HCT116 (cell line): ENCODE data around the gene SGMS1. TPM values are rescaled to one million over a fixed set of nuclear protein-coding genes. Genes with fewer than 3 reads are reported as not detected.

ENCODE experiments used
- ATAC-seq: fragments of 200-7000 bp; cut with Tn5 transposase; 2 replicates; pipeline ENCODE4 v1.9.1; 2020; ENCODE audit warnings: mild to moderate bottlenecking, moderate library complexity
- BruUV-seq: library from RNA; stranded (reverse); fragments of 400-500 nt; replicated peaks from 2 replicates; lab custom pipeline; 2021; lab: Mats Ljungman, UMichigan
- CTCF ChIA-PET: fragments of 300-600 bp; sonication (Branson Sonifier 250); formaldehyde crosslinking; loops from one replicate; lab custom pipeline; 2021; ENCODE audit warnings: antibody characterized with exemption; lab: Charles Lee
- POLR2A ChIA-PET: fragments of 300-600, 350-600 bp; sonication (Branson Sonifier 250); formaldehyde crosslinking; loops from one replicate; lab custom pipeline; 2021; ENCODE audit warnings: antibody characterized with exemption; lab: Charles Lee
- RAD21 ChIA-PET, 2 experiments: fragments of 300-600 bp; sonication (Branson Sonifier 250); formaldehyde crosslinking; loops; one replicate each; lab custom pipeline; 2023; ENCODE audit warnings: low total read pairs in 2 of 2; ENCODE audit not compliant: uncharacterized antibody in 2 of 2, unreplicated experiment in 2 of 2, low non-redundant PET in 1 of 2; lab: Charles Lee
- DNase-seq: peaks from one replicate; pipeline ENCODE4 v3.0.0-alpha.2; 2010; ENCODE audit warnings: low read depth, low spot score
- H2AFZ ChIP-seq: fragments of 200-600 bp; shearing (Covaris generic), sonication (generic); 2 replicates; pipeline ENCODE4 v1.6.1; 2017; ENCODE audit warnings: low read depth, mixed run types, mixed read lengths, antibody characterized with exemption, low read length; ENCODE audit not compliant: poor library complexity, severe bottlenecking
- H3K27ac ChIP-seq: 2 replicates; pipeline ENCODE4 v1.5.1; 2012; ENCODE audit warnings: low read depth, low read length
- H3K27me3 ChIP-seq: fragments of 200-600 bp; sonication (generic); 2 replicates; pipeline ENCODE4 v1.6.1; 2016; ENCODE audit warnings: mixed run types, low read length, mixed read lengths; ENCODE audit not compliant: insufficient read depth
- H3K36me3 ChIP-seq, 2 experiments: fragments of 200-500 bp in 1 of 2; fragments of 200-600 bp in 1 of 2; sonication (Bioruptor generic) in 1 of 2; sonication (generic) in 1 of 2; 2 replicates each; pipeline versions ENCODE4 v1.5.1 to v1.6.1; 2014 to 2016; ENCODE audit warnings: low read length in 2 of 2, inconsistent platforms in 1 of 2, mixed read lengths in 1 of 2, mixed run types in 1 of 2; ENCODE audit not compliant: insufficient read depth in 2 of 2, control insufficient read depth in 1 of 2
- H3K4me1 ChIP-seq, 2 experiments: fragments of 200-600 bp in 1 of 2; sonication (generic) in 1 of 2; 2 replicates each; pipeline versions ENCODE4 v1.5.1 to v1.6.1; 2012 to 2017; ENCODE audit warnings: low read length in 2 of 2, inconsistent platforms in 1 of 2, mild to moderate bottlenecking in 1 of 2, mixed read lengths in 1 of 2, mixed run types in 1 of 2, moderate library complexity in 1 of 2; ENCODE audit not compliant: insufficient read depth in 2 of 2, control insufficient read depth in 1 of 2
- H3K4me2 ChIP-seq: fragments of 200-600 bp; sonication (generic); 2 replicates; pipeline ENCODE4 v1.6.1; 2017; ENCODE audit warnings: mixed run types, low read length, mixed read lengths
- H3K4me3 ChIP-seq, 2 experiments: fragments of 200-600 bp in 1 of 2; sonication (generic) in 1 of 2; replicated peaks in 1 of 2; 2 replicates each; pipeline ENCODE4 v1.5.1; 2011 to 2016; ENCODE audit warnings: low read length in 2 of 2, control low read depth in 1 of 2, low read depth in 1 of 2, mild to moderate bottlenecking in 1 of 2, mixed read lengths in 1 of 2, mixed run types in 1 of 2
- H3K79me2 ChIP-seq: fragments of 200-600 bp; sonication (generic); 2 replicates; pipeline ENCODE4 v1.6.1; 2017; ENCODE audit warnings: mild to moderate bottlenecking, mixed run types, low read length, moderate library complexity, mixed read lengths; ENCODE audit not compliant: insufficient read depth
- H3K9ac ChIP-seq: fragments of 200-600 bp; sonication (generic); 2 replicates; pipeline ENCODE4 v1.6.1; 2016; ENCODE audit warnings: low read length, mixed read lengths
- H3K9me2 ChIP-seq: fragments of 200-600 bp; sonication (generic), shearing (Covaris generic); 2 replicates; pipeline ENCODE4 v1.6.1; 2017; ENCODE audit warnings: mixed run types, mild to moderate bottlenecking, moderate library complexity; ENCODE audit not compliant: insufficient read depth
- H3K9me3 ChIP-seq, 2 experiments: fragments of 200-500 bp in 1 of 2; fragments of 200-600 bp in 1 of 2; sonication (Bioruptor generic) in 1 of 2; sonication (generic) in 1 of 2; 2 replicates each; pipeline ENCODE4 v1.6.1; 2014 to 2017; ENCODE audit warnings: low read length in 2 of 2, mixed read lengths in 2 of 2, inconsistent platforms in 1 of 2, low read depth in 1 of 2, mild to moderate bottlenecking in 1 of 2, mixed run types in 1 of 2, moderate library complexity in 1 of 2; ENCODE audit not compliant: control insufficient read depth in 1 of 2, insufficient read depth in 1 of 2
- H4K20me1 ChIP-seq: fragments of 200-600 bp; sonication (generic), shearing (Covaris generic); 2 replicates; pipeline ENCODE4 v1.6.1; 2017; ENCODE audit warnings: mixed run types, mild to moderate bottlenecking, moderate library complexity; ENCODE audit not compliant: insufficient read depth
- CBX3 ChIP-seq: IDR thresholded peaks from 2 replicates; pipeline ENCODE4 v1.6.1; 2012; ENCODE audit warnings: low read depth
- CEBPB ChIP-seq: IDR thresholded peaks from 2 replicates; pipeline ENCODE4 v1.6.1; 2012; ENCODE audit warnings: low read depth
- EGR1 ChIP-seq: IDR thresholded peaks from 2 replicates; pipeline ENCODE4 v1.6.1; 2012; ENCODE audit warnings: low read depth
- ELF1 ChIP-seq: IDR thresholded peaks from 2 replicates; pipeline ENCODE4 v1.6.1; 2012; ENCODE audit warnings: low read depth, borderline replicate concordance
- EZH2 ChIP-seq: fragments of 200-600 bp; sonication (generic); IDR thresholded peaks from 2 replicates; pipeline ENCODE4 v1.6.1; 2017; ENCODE audit warnings: antibody characterized with exemption, mixed run types
- EZH2phosphoT487 ChIP-seq: fragments of 200-600 bp; IDR thresholded peaks from 2 replicates; pipeline ENCODE4 v1.6.1; 2018; ENCODE audit warnings: antibody characterized with exemption, borderline replicate concordance
- JUND ChIP-seq: IDR thresholded peaks from 2 replicates; pipeline ENCODE4 v1.6.1; 2012
- POLR2A ChIP-seq: IDR thresholded peaks from 2 replicates; pipeline ENCODE4 v1.7.0; 2011; ENCODE audit warnings: borderline replicate concordance; ENCODE audit not compliant: insufficient read depth, insufficient read length; ENCODE audit errors: extremely low read depth
- RAD21 ChIP-seq: IDR thresholded peaks from 2 replicates; pipeline ENCODE4 v1.6.1; 2012; ENCODE audit warnings: low read depth, mild to moderate bottlenecking
- SIN3A ChIP-seq: IDR thresholded peaks from 2 replicates; pipeline ENCODE4 v1.6.1; 2012; ENCODE audit warnings: low read depth
- SP1 ChIP-seq: IDR thresholded peaks from 2 replicates; pipeline ENCODE4 v1.6.1; 2012; ENCODE audit warnings: low read depth
- SRF ChIP-seq: IDR thresholded peaks from 2 replicates; pipeline ENCODE4 v1.6.1; 2012; ENCODE audit warnings: low read depth
- TCF7L2 ChIP-seq: IDR thresholded peaks from 2 replicates; pipeline ENCODE4 v1.7.0; 2011; ENCODE audit warnings: borderline replicate concordance, inconsistent platforms; ENCODE audit not compliant: insufficient read depth, insufficient read length; ENCODE audit errors: extremely low read depth
- YY1 ChIP-seq: IDR thresholded peaks from 2 replicates; pipeline ENCODE4 v1.6.1; 2011; ENCODE audit warnings: low read length, low read depth, moderate library complexity, mild to moderate bottlenecking; ENCODE audit not compliant: insufficient replicate concordance; ENCODE audit errors: extremely low read depth
- ZFX ChIP-seq: fragments of 450-650 bp; IDR thresholded peaks from 2 replicates; pipeline ENCODE4 v1.6.1; 2017
- intact Hi-C: fragments of 100-400 bp; cut with micrococcal nuclease; formaldehyde crosslinking; loops from 2 replicates; pipeline ENCODE4 v1.10.0; 2022
- total RNA-seq: library from RNA; stranded (reverse); gene quantifications from one replicate; pipeline ENCODE4 v1.2.1, GENCODE V29; 2021; ENCODE audit not compliant: unreplicated experiment
- TF ChIP-seq, protein P1 (sequence below): IDR thresholded peaks from 2 replicates; pipeline ENCODE4 v1.6.1; 2012; ENCODE audit warnings: low read depth
- TF ChIP-seq, protein P2 (sequence below): IDR thresholded peaks from 2 replicates; pipeline ENCODE4 v1.6.1; 2012
- TF ChIP-seq, protein P3 (sequence below): IDR thresholded peaks from 2 replicates; pipeline ENCODE4 v1.6.1; 2011; ENCODE audit warnings: mild to moderate bottlenecking, low read length, moderate library complexity; ENCODE audit not compliant: insufficient replicate concordance; ENCODE audit errors: extremely low read depth
- TF ChIP-seq, protein P4 (sequence below), 3 experiments: fragments of 200-600 bp in 1 of 3; sonication (generic) in 1 of 3; IDR thresholded peaks in 2 of 3; conservative IDR thresholded peaks in 1 of 3; 2 replicates each; pipeline ENCODE4 v1.5.1; 2012 to 2017; ENCODE audit warnings: low read depth in 2 of 3, low read length in 2 of 3, antibody characterized with exemption in 1 of 3, borderline replicate concordance in 1 of 3, control low read depth in 1 of 3, mild to moderate bottlenecking in 1 of 3, mixed read lengths in 1 of 3, mixed run types in 1 of 3, moderate library complexity in 1 of 3; ENCODE audit not compliant: insufficient read depth in 1 of 3
- TF ChIP-seq, protein P5 (sequence below): IDR thresholded peaks from 2 replicates; pipeline ENCODE4 v1.6.1; 2012

Gene SGMS1
- total RNA-seq, 1 experiment from 2014 or later: 29.1 TPM

DNA sequence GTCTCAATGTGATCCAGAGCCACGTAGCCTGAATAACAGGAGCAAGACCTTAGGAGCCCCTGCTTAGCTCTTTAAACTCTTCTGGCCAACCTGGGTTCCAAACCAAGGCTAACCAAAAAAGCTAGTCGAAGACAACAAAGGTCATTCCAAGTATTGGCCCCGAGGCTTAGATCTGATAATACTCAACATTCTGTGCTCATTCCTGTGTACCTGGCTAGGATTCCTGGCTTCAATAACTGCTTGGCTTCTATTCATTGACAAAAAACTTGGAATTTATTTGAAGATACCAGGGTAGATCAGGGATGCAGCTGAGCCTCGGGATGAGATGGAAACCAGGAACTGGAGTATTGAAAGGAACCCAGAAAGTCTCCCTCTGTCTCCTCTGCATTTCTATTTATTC, 4.1 kb upstream of the SGMS1 start:
- POLR2A ChIA-PET: no interaction called here
- no peaks in the 10 kb centered on the region for H3K36me3 ChIP-seq
- no peaks in the 10 kb centered on the region for H4K20me1 ChIP-seq
- ATAC-seq: no peak
- H3K9ac ChIP-seq: no peak overlapping the region
- no peaks in the 10 kb centered on the region for H3K9me2 ChIP-seq
- intact Hi-C loops: no loop called here
- peaks cover 3% of the 10 kb centered on the region; the same call in 1 of the 2 replicates for H3K79me2 ChIP-seq
- H3K4me1 ChIP-seq: peaks cover 4 to 11% of the 10 kb centered on the region in 2 experiments; a peak in 2 of 4 replicates
- no peaks in the 10 kb centered on the region for H3K27me3 ChIP-seq
- no peaks in the 10 kb centered on the region for H3K9me3 ChIP-seq
- no TSS peak for BruUV-seq
- TF ChIP-seq, protein P1, sequence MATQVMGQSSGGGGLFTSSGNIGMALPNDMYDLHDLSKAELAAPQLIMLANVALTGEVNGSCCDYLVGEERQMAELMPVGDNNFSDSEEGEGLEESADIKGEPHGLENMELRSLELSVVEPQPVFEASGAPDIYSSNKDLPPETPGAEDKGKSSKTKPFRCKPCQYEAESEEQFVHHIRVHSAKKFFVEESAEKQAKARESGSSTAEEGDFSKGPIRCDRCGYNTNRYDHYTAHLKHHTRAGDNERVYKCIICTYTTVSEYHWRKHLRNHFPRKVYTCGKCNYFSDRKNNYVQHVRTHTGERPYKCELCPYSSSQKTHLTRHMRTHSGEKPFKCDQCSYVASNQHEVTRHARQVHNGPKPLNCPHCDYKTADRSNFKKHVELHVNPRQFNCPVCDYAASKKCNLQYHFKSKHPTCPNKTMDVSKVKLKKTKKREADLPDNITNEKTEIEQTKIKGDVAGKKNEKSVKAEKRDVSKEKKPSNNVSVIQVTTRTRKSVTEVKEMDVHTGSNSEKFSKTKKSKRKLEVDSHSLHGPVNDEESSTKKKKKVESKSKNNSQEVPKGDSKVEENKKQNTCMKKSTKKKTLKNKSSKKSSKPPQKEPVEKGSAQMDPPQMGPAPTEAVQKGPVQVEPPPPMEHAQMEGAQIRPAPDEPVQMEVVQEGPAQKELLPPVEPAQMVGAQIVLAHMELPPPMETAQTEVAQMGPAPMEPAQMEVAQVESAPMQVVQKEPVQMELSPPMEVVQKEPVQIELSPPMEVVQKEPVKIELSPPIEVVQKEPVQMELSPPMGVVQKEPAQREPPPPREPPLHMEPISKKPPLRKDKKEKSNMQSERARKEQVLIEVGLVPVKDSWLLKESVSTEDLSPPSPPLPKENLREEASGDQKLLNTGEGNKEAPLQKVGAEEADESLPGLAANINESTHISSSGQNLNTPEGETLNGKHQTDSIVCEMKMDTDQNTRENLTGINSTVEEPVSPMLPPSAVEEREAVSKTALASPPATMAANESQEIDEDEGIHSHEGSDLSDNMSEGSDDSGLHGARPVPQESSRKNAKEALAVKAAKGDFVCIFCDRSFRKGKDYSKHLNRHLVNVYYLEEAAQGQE: no peak
- TF ChIP-seq CEBPB: no peak
- TF ChIP-seq SRF: no peak
- TF ChIP-seq EGR1: no peak
- no peak for TF ChIP-seq CBX3
- TF ChIP-seq, protein P2, sequence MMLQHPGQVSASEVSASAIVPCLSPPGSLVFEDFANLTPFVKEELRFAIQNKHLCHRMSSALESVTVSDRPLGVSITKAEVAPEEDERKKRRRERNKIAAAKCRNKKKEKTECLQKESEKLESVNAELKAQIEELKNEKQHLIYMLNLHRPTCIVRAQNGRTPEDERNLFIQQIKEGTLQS: no peak
- TF ChIP-seq, protein P3, sequence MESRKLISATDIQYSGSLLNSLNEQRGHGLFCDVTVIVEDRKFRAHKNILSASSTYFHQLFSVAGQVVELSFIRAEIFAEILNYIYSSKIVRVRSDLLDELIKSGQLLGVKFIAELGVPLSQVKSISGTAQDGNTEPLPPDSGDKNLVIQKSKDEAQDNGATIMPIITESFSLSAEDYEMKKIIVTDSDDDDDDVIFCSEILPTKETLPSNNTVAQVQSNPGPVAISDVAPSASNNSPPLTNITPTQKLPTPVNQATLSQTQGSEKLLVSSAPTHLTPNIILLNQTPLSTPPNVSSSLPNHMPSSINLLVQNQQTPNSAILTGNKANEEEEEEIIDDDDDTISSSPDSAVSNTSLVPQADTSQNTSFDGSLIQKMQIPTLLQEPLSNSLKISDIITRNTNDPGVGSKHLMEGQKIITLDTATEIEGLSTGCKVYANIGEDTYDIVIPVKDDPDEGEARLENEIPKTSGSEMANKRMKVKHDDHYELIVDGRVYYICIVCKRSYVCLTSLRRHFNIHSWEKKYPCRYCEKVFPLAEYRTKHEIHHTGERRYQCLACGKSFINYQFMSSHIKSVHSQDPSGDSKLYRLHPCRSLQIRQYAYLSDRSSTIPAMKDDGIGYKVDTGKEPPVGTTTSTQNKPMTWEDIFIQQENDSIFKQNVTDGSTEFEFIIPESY: no peak
- TF ChIP-seq, protein P4, sequence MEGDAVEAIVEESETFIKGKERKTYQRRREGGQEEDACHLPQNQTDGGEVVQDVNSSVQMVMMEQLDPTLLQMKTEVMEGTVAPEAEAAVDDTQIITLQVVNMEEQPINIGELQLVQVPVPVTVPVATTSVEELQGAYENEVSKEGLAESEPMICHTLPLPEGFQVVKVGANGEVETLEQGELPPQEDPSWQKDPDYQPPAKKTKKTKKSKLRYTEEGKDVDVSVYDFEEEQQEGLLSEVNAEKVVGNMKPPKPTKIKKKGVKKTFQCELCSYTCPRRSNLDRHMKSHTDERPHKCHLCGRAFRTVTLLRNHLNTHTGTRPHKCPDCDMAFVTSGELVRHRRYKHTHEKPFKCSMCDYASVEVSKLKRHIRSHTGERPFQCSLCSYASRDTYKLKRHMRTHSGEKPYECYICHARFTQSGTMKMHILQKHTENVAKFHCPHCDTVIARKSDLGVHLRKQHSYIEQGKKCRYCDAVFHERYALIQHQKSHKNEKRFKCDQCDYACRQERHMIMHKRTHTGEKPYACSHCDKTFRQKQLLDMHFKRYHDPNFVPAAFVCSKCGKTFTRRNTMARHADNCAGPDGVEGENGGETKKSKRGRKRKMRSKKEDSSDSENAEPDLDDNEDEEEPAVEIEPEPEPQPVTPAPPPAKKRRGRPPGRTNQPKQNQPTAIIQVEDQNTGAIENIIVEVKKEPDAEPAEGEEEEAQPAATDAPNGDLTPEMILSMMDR (IDR thresholded peaks at IDR 0.05 in 2 of 3, conservative IDR thresholded peaks at IDR 0.05 in 1 of 3; ENCODE audit: borderline replicate concordance in 1 of 3, insufficient read depth in 1 of 3, low read depth in 2 of 3, low read length in 2 of 3): no peak
- TF ChIP-seq TCF7L2: no peak
- TF ChIP-seq, protein P5, sequence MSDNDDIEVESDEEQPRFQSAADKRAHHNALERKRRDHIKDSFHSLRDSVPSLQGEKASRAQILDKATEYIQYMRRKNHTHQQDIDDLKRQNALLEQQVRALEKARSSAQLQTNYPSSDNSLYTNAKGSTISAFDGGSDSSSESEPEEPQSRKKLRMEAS: no peak
- TF ChIP-seq ELF1: no peak
- no peak for TF ChIP-seq SP1
- no peak for TF ChIP-seq ZFX
- TF ChIP-seq YY1: no peak
- TF ChIP-seq SIN3A: no peak
- TF ChIP-seq JUND: no peak
- no peak for TF ChIP-seq POLR2A
- no peak for TF ChIP-seq EZH2
- no peak for TF ChIP-seq RAD21
- TF ChIP-seq EZH2phosphoT487: no peak
- TF ChIP-seq, all 23 proteins: peak for 0
- CTCF ChIA-PET: interaction anchor here (1.0 kb wide), 1 partner anchor 51 kb away, joined by 3 read pairs; no protein-coding TSS in a partner anchor
- no peak overlapping the region for H3K27ac ChIP-seq
- no peak overlapping the region for H3K4me2 ChIP-seq
- RAD21 ChIA-PET: no interaction called here
- no peak overlapping the region for H3K4me3 ChIP-seq
- DNase-seq: no peak
- no peak overlapping the region for H2AFZ ChIP-seq
